Epithelial cell of prostate (primary cell): ENCODE measurements around the gene PRUNE2.

Experiments used
- DNase-seq: peaks from one replicate; pipeline ENCODE4 v3.0.0-alpha.2; 2011; ENCODE audit warnings: low read depth, low spot score
- H3K27ac ChIP-seq: fragments of 450-650 bp; 2 replicates; pipeline ENCODE4 v1.5.1; 2017; ENCODE audit warnings: mild to moderate bottlenecking

The PRUNE2 gene

GRCh38 chr9:76901801-76902200 lies 4.1 kb downstream of the PRUNE2 start:
- DNase-seq = no peak

GRCh38 chr9:76900884-76901440 lies 5.0 kb downstream of the PRUNE2 start:
- no peak overlapping the region for H3K27ac ChIP-seq
- DNase-seq = no peak

More at GRCh38 chr9:76901801-76902200, 4.1 kb downstream of the PRUNE2 start:
- no peak overlapping the region for H3K27ac ChIP-seq

GRCh38 chr9:76898786-76899185 lies 7.1 kb downstream of the PRUNE2 start:
- H3K27ac ChIP-seq = no peak overlapping the region
- no peak for DNase-seq

- no peak overlapping the region for H3K27ac ChIP-seq
- DNase-seq = no peak
Observed at GRCh38 chr9:76897804-76898525, 7.9 kb downstream of the PRUNE2 start.

- DNase-seq = no peak
- H3K27ac ChIP-seq = no peak overlapping the region
Observed at GRCh38 chr9:76896035-76896434, 9.9 kb downstream of the PRUNE2 start.

- DNase-seq = no peak
- no peak overlapping the region for H3K27ac ChIP-seq
Observed at GRCh38 chr9:76895186-76895585, 10.7 kb downstream of the PRUNE2 start.

GRCh38 chr9:76894198-76894597 lies 11.7 kb downstream of the PRUNE2 start:
- H3K27ac ChIP-seq = no peak overlapping the region
- no peak for DNase-seq

- no peak for DNase-seq
- H3K27ac ChIP-seq = no peak overlapping the region
Observed at GRCh38 chr9:76893395-76893932, 12.4 kb downstream of the PRUNE2 start.

GRCh38 chr9:76891874-76892273 lies 14.0 kb downstream of the PRUNE2 start:
- H3K27ac ChIP-seq = no peak overlapping the region
- no peak for DNase-seq

GRCh38 chr9:76891279-76891678 lies 14.6 kb downstream of the PRUNE2 start:
- no peak overlapping the region for H3K27ac ChIP-seq

GRCh38 chr9:76887951-76888350 lies 18.0 kb downstream of the PRUNE2 start:
- no peak overlapping the region for H3K27ac ChIP-seq
- DNase-seq = no peak

More at GRCh38 chr9:76891279-76891678, 14.6 kb downstream of the PRUNE2 start:
- no peak for DNase-seq

- no peak overlapping the region for H3K27ac ChIP-seq
- DNase-seq = no peak
Observed at GRCh38 chr9:76887003-76887821, 18.7 kb downstream of the PRUNE2 start.

GRCh38 chr9:76886318-76886717 lies 19.6 kb downstream of the PRUNE2 start:
- no peak overlapping the region for H3K27ac ChIP-seq
- DNase-seq = no peak

GRCh38 chr9:76884823-76885222 lies 21.1 kb downstream of the PRUNE2 start:
- no peak for DNase-seq
- H3K27ac ChIP-seq = no peak overlapping the region

- no peak for DNase-seq
- H3K27ac ChIP-seq = no peak overlapping the region
Observed at GRCh38 chr9:76883341-76883855, 22.5 kb downstream of the PRUNE2 start.

GRCh38 chr9:76882686-76883085 lies 23.2 kb downstream of the PRUNE2 start:
- no peak overlapping the region for H3K27ac ChIP-seq
- DNase-seq = no peak

GRCh38 chr9:76880210-76880609 lies 25.7 kb downstream of the PRUNE2 start:
- H3K27ac ChIP-seq = no peak overlapping the region
- DNase-seq = no peak

- no peak for DNase-seq
- no peak overlapping the region for H3K27ac ChIP-seq
Observed at GRCh38 chr9:76878933-76879332, 27.0 kb downstream of the PRUNE2 start.

- H3K27ac ChIP-seq = no peak overlapping the region
- DNase-seq = no peak
Observed at GRCh38 chr9:76877961-76878360, 28.0 kb downstream of the PRUNE2 start.

- DNase-seq = no peak
- no peak overlapping the region for H3K27ac ChIP-seq
Observed at GRCh38 chr9:76876098-76876497, 29.8 kb downstream of the PRUNE2 start.

GRCh38 chr9:76873821-76874220 lies 32.1 kb downstream of the PRUNE2 start:
- DNase-seq = no peak
- H3K27ac ChIP-seq = no peak overlapping the region
